GM19372 (cell line): ENCODE data around the gene CEP83.
"Not testable (repeated sequence)": the region's sequence is repeated elsewhere in the genome, so short reads cannot be mapped to it uniquely, and the experiment has no call there.

Source experiments
- ATAC-seq: cut with Tn5 transposase; IDR thresholded peaks from one replicate; pipeline ENCODE4 v1.9.1; 2021; ENCODE audit warnings: mild to moderate bottlenecking, low read depth, moderate library complexity; ENCODE audit not compliant: unreplicated experiment

Gene CEP83

GRCh38 chr12:94435511-94435927 is 24.1 kb downstream of the CEP83 start:
- ATAC-seq = no peak

GRCh38 chr12:94434171-94434570 is 25.5 kb downstream of the CEP83 start:
- ATAC-seq = no peak

- ATAC-seq = no peak
These were observed 25.9 kb downstream of the CEP83 start for GRCh38 chr12:94433744-94434143.

GRCh38 chr12:94430304-94430703 is 29.4 kb downstream of the CEP83 start:
- no peak for ATAC-seq

GRCh38 chr12:94429633-94430032 is 30.0 kb downstream of the CEP83 start:
- no peak for ATAC-seq

GRCh38 chr12:94429191-94429590 is 30.5 kb downstream of the CEP83 start:
- ATAC-seq = no peak

- no peak for ATAC-seq
These were observed 31.9 kb downstream of the CEP83 start for GRCh38 chr12:94427501-94428381.

GRCh38 chr12:94426049-94426448 is 33.6 kb downstream of the CEP83 start:
- no peak for ATAC-seq

GRCh38 chr12:94424830-94425229 is 34.8 kb downstream of the CEP83 start:
- ATAC-seq = not testable (repeated sequence)

- ATAC-seq = no peak
These were observed 37.6 kb downstream of the CEP83 start for GRCh38 chr12:94421868-94422740.

GRCh38 chr12:94418517-94418916 is 41.1 kb downstream of the CEP83 start:
- no peak for ATAC-seq

GRCh38 chr12:94416613-94417012 is 43.1 kb downstream of the CEP83 start:
- no peak for ATAC-seq

- no peak for ATAC-seq
These were observed 44.6 kb downstream of the CEP83 start for GRCh38 chr12:94415066-94415465.

GRCh38 chr12:94405413-94406116 is 54.1 kb downstream of the CEP83 start:
- ATAC-seq = peak; percentile 63

GRCh38 chr12:94404854-94405253 is 54.8 kb downstream of the CEP83 start:
- ATAC-seq = no peak

- ATAC-seq = no peak
These were observed 58.3 kb downstream of the CEP83 start for GRCh38 chr12:94401326-94401725.

GRCh38 chr12:94398685-94399084 is 61.0 kb downstream of the CEP83 start:
- ATAC-seq = not testable (repeated sequence)

GRCh38 chr12:94397401-94397800 is 62.3 kb downstream of the CEP83 start:
- no peak for ATAC-seq

- ATAC-seq = not testable (repeated sequence)
These were observed 63.7 kb downstream of the CEP83 start for GRCh38 chr12:94396014-94396413.

- no peak for ATAC-seq
These were observed 69.6 kb downstream of the CEP83 start for GRCh38 chr12:94390130-94390485.
